HG03045 (cell line): ENCODE measurements around the gene HECTD2.
"Not testable (repeated sequence)": the region's sequence is repeated elsewhere in the genome, so short reads cannot be mapped to it uniquely, and the experiment has no call there.

Experiments
- ATAC-seq: cut with Tn5 transposase; IDR thresholded peaks from one replicate; pipeline ENCODE4 v1.9.1; 2021; ENCODE audit warnings: mild to moderate bottlenecking, moderate library complexity; ENCODE audit not compliant: unreplicated experiment

The HECTD2 gene

GRCh38 chr10:91560827-91561226 lies 150.7 kb downstream of the HECTD2 start:
- not testable (repeated sequence) for ATAC-seq

- ATAC-seq, result no peak
These were observed 152.9 kb downstream of the HECTD2 start for GRCh38 chr10:91562839-91563581.

- ATAC-seq, result no peak
These were observed 153.9 kb downstream of the HECTD2 start for GRCh38 chr10:91564026-91564425.
